ENCODE measurements around the gene AMBRA1. TPM values are rescaled to one million over a fixed set of nuclear protein-coding genes. Genes with fewer than 3 reads are reported as not detected.
A peak's percentile ranks its signal among the peaks of the same experiment; 100 is the strongest.

AMBRA1 gene
- total and polyA plus RNA-seq, 2 of the 8 experiments (the other 6 are each of a cell fraction or from before 2014, with no cell fraction given) = 14.2 to 37.4 TPM

DNA sequence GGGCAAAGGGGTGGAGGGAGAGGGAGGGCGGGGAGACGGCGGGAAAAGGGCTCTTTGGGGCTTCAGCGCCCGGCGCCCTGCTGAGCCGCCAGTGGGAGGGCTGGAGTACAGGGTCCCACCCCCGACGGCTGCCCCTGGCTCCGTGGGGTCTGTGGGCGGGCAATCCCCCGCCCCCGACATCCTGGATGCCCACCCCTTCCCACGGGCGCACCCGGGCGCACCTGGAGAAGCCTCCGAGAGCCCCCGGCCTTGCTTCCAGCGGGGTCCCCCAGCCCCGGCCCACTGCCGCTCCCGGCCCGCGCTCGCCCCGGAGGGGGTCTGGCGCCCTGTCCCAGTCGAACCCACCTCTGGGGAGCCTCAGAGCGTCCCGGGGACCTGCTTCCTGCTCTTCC, 202.6 kb downstream of the AMBRA1 start:
- Histone ChIP-seq H2BK20ac (ENCODE audit: low read length) (no peak overlapping the region), H2BK15ac (ENCODE audit: low read length) (no peak overlapping the region), H2AFZ (ENCODE audit: low read length) (no peak overlapping the region), H3K14ac (ENCODE audit: insufficient read length) (no peak overlapping the region), H3K23ac (ENCODE audit: insufficient read length) (no peak overlapping the region), H3K56ac (replicated peaks; ENCODE audit: insufficient read length, low read depth, low read length) (no peak overlapping the region), H3K4ac (replicated peaks; ENCODE audit: insufficient read length, low read depth, low read length) (no peak overlapping the region), H3K27ac (ENCODE audit: low read depth, low read length) (no peak overlapping the region), H3K9ac (replicated peaks in 1 of 4; ENCODE audit: extremely low read depth in 1 of 4, low read depth in 3 of 4, low read length in 3 of 4) (no peak overlapping the region), H3K9me3 (ENCODE audit: insufficient read depth in 2 of 2, low read depth in 1 of 2, low read length in 1 of 2) (no peaks in the 10 kb centered on the region; a peak in 1 of 4 replicates), H2AK5ac (ENCODE audit: low read depth, low read length) (no peak overlapping the region), H2BK5ac (ENCODE audit: low read depth, low read length) (no peak overlapping the region), H4K5ac (ENCODE audit: insufficient read length, low read depth, low read length) (no peak overlapping the region), H3K36me3 (ENCODE audit: control insufficient read depth in 2 of 4, insufficient read depth in 4 of 4, low read length in 3 of 4) (no peaks in the 10 kb centered on the region), H4K8ac (ENCODE audit: extremely low read depth, insufficient read depth, low read length) (no peak overlapping the region), H3K79me2 (ENCODE audit: control insufficient read depth in 1 of 2, insufficient read depth in 2 of 2, low read length in 2 of 2) (no peaks in the 10 kb centered on the region), H2BK120ac (replicated peaks; ENCODE audit: low read depth, low read length) (no peak overlapping the region), H3K4me1 (replicated peaks in 1 of 4; ENCODE audit: control insufficient read depth in 3 of 4, insufficient read depth in 4 of 4, low read length in 3 of 4) (peaks cover 3 to 18% (median 16%) of the 10 kb centered on the region in 4 experiments), H3K27me3 (replicated peaks in 1 of 4; ENCODE audit: control insufficient read depth in 3 of 4, extremely low read depth in 1 of 4, insufficient read depth in 3 of 4, low read length in 3 of 4) (peaks cover 19 to 49% (median 40%) of the 10 kb centered on the region in 4 experiments), H2BK12ac (ENCODE audit: low read depth, low read length) (no peak overlapping the region), H3K4me2 (ENCODE audit: insufficient read depth in 1 of 2, low read depth in 2 of 2, low read length in 2 of 2) (peak overlapping the region; percentile 69 to 95), H3K79me1 (ENCODE audit: low read depth, low read length) (no peaks in the 10 kb centered on the region), H4K91ac (replicated peaks; ENCODE audit: insufficient read length, low read length) (no peak overlapping the region), H4K20me1 (replicated peaks in 1 of 2; ENCODE audit: control insufficient read depth in 1 of 2, insufficient read depth in 2 of 2, low read length in 2 of 2) (peaks cover 1 to 14% of the 10 kb centered on the region in 2 experiments), H3K4me3 (ENCODE audit: extremely low read depth in 1 of 4, insufficient read depth in 2 of 4, low read depth in 3 of 4, low read length in 4 of 4) (peak overlapping the region; percentile 17 to 62 (median 38); a peak in 7 of 8 replicates), H3K18ac (ENCODE audit: extremely low read depth, low read length) (no peak overlapping the region), H3K23me2 (ENCODE audit: low read depth, low read length) (peaks cover 30% of the 10 kb centered on the region)
- DNase-seq (ENCODE audit: low read depth in 1 of 2, low spot score in 2 of 2) (peak in 1 of 2 experiments; percentile 63), FAIRE-seq (no peak)
- TF ChIP-seq PHF8 (conservative IDR thresholded peaks at IDR 0.05; ENCODE audit: low read depth, low read length) (0 out of 2 replicates have a peak, but pooled peaks have one; percentile 31), CHD1 (IDR thresholded peaks at IDR 0.05; ENCODE audit: low read depth, low read length) (no peak)
- CTCF ChIA-PET (ENCODE audit: partially characterized antibody) = interaction anchor here (0.9 to 7.7 kb wide), 12 partner anchors 8 to 309 kb away, joined by 3 to 124 read pairs (median 6); partner anchors contain the start of gene ARHGAP1
- no CpG with 5 or more reads among the region's 31 CpGs for WGBS, 2 experiments (ENCODE audit: extremely low coverage in 1 of 2, insufficient coverage in 1 of 2, insufficient read length in 1 of 2, insufficient replicate concordance in 2 of 2, low coverage in 1 of 2, low lambda C conversion rate in 2 of 2, missing lambda C conversion rate in 1 of 2)
- POLR2A ChIA-PET (ENCODE audit: partially characterized antibody) = interaction anchor here (1.0 to 4.9 kb wide), 4 partner anchors 11 to 271 kb away, joined by 3 to 35 read pairs (median 6); partner anchors contain the start of gene MDK

Measured in H1 (cell line).